CD14-positive monocyte (primary cell): ENCODE measurements around the gene MYO16. TPM values are rescaled to one million over a fixed set of nuclear protein-coding genes. Genes with fewer than 3 reads are reported as not detected.

Source experiments
- DNase-seq, 3 donors: peaks; one replicate each; pipeline ENCODE4 v3.0.0-alpha.2; 2011 to 2022
- H2AFZ ChIP-seq: 2 replicates; pipeline ENCODE4 v1.6.0; 2012; ENCODE audit warnings: mild to moderate bottlenecking, low read depth, low read length, inconsistent platforms; ENCODE audit not compliant: insufficient read depth, poor library complexity, severe bottlenecking
- H3K27ac ChIP-seq, 2 donors: 1 replicate in 1 of 2; 2 replicates in 1 of 2; pipeline ENCODE4 v1.5.1; 2012 to 2013; ENCODE audit warnings: low read length in 2 of 2, control low read depth in 1 of 2, inconsistent platforms in 1 of 2, low read depth in 1 of 2, mild to moderate bottlenecking in 1 of 2
- H3K27me3 ChIP-seq, 2 donors: one replicate each; pipeline versions ENCODE4 v1.6.0 to v1.6.1; 2011 to 2013; ENCODE audit warnings: low read length in 2 of 2; ENCODE audit not compliant: control insufficient read depth in 2 of 2, insufficient read depth in 2 of 2
- H3K36me3 ChIP-seq, 2 donors: replicated peaks in 1 of 2; 1 replicate in 1 of 2; 2 replicates in 1 of 2; pipeline versions ENCODE4 v1.5.1 to v1.6.1; 2012 to 2013; ENCODE audit warnings: low read length in 2 of 2, control low read depth in 1 of 2, inconsistent platforms in 1 of 2, mild to moderate bottlenecking in 1 of 2; ENCODE audit not compliant: insufficient read depth in 2 of 2, control insufficient read depth in 1 of 2
- H3K4me1 ChIP-seq, 2 donors: 1 replicate in 1 of 2; 2 replicates in 1 of 2; pipeline versions ENCODE4 v1.5.1 to v1.6.1; 2012 to 2013; ENCODE audit warnings: low read length in 2 of 2, control low read depth in 1 of 2, inconsistent platforms in 1 of 2, mild to moderate bottlenecking in 1 of 2, moderate library complexity in 1 of 2; ENCODE audit not compliant: insufficient read depth in 2 of 2, control insufficient read depth in 1 of 2
- H3K4me2 ChIP-seq: replicated peaks from 2 replicates; pipeline ENCODE3; 2012; ENCODE audit warnings: low read length, moderate library complexity, mild to moderate bottlenecking; ENCODE audit not compliant: poor library complexity, severe bottlenecking; ENCODE audit errors: extremely low read depth
- H3K4me3 ChIP-seq, 3 experiments: fragments of 200-600 bp in 1 of 3; sonication (generic) in 1 of 3; replicated peaks in 1 of 3; 1 replicate in 2 of 3; 2 replicates in 1 of 3; pipeline ENCODE4 v1.5.1; 2011 to 2013; ENCODE audit warnings: low read length in 3 of 3, mild to moderate bottlenecking in 3 of 3, control low read depth in 2 of 3, low read depth in 2 of 3, inconsistent platforms in 1 of 3, moderate library complexity in 1 of 3
- H3K79me2 ChIP-seq: 2 replicates; pipeline ENCODE4 v1.6.0; 2012; ENCODE audit warnings: mild to moderate bottlenecking, control low read depth, inconsistent platforms, low read length, moderate library complexity; ENCODE audit not compliant: insufficient read depth
- H3K9ac ChIP-seq: 2 replicates; pipeline ENCODE4 v1.6.0; 2017; ENCODE audit warnings: low read length, mild to moderate bottlenecking; ENCODE audit not compliant: insufficient read depth, poor library complexity, severe bottlenecking
- H3K9me3 ChIP-seq, 2 donors: replicated peaks in 1 of 2; 1 replicate in 1 of 2; 2 replicates in 1 of 2; pipeline versions ENCODE4 v1.5.1 to v1.6.1; 2012 to 2013; ENCODE audit warnings: low read length in 2 of 2, control low read depth in 1 of 2; ENCODE audit not compliant: control insufficient read depth in 1 of 2, insufficient read depth in 1 of 2
- H4K20me1 ChIP-seq: 2 replicates; pipeline ENCODE4 v1.6.0; 2012; ENCODE audit warnings: mild to moderate bottlenecking, low read length, control low read depth, moderate library complexity; ENCODE audit not compliant: insufficient read depth
- H3K27ac Mint-ChIP-seq, 7 donors: one replicate each; pipeline ENCODE4 v1.8.0; 2020; ENCODE audit warnings: mild to moderate bottlenecking in 7 of 7, mixed read lengths in 7 of 7, moderate library complexity in 6 of 7, inconsistent platforms in 2 of 7
- H3K27me3 Mint-ChIP-seq, 3 donors: one replicate each; pipeline ENCODE4 v1.8.0; 2021 to 2022; ENCODE audit warnings: low read depth in 3 of 3, mild to moderate bottlenecking in 3 of 3, mixed read lengths in 3 of 3, moderate library complexity in 3 of 3, inconsistent platforms in 1 of 3
- H3K36me3 Mint-ChIP-seq, 2 donors: one replicate each; pipeline ENCODE4 v1.8.0; 2020; ENCODE audit warnings: mixed read lengths in 2 of 2, inconsistent platforms in 1 of 2, mild to moderate bottlenecking in 1 of 2
- H3K4me1 Mint-ChIP-seq: one replicate; pipeline ENCODE4 v1.8.0; 2020; ENCODE audit warnings: mild to moderate bottlenecking, mixed read lengths
- H3K4me3 Mint-ChIP-seq, 2 donors: one replicate each; pipeline ENCODE4 v1.8.0; 2020; ENCODE audit warnings: mild to moderate bottlenecking in 2 of 2, mixed read lengths in 2 of 2, moderate library complexity in 1 of 2
- H3K9me3 Mint-ChIP-seq, 7 donors: one replicate each; pipeline ENCODE4 v1.8.0; 2020 to 2022; ENCODE audit warnings: mixed read lengths in 7 of 7, mild to moderate bottlenecking in 6 of 7, moderate library complexity in 6 of 7, inconsistent platforms in 2 of 7
- CTCF ChIP-seq: fragments of 200-600 bp; IDR thresholded peaks from one replicate; pipeline ENCODE4 v1.8.0; 2022; ENCODE audit warnings: antibody characterized with exemption, mild to moderate bottlenecking
- WGBS: methylation state at CpG from one replicate; pipeline ENCODE4 v1.1.5; 2013; ENCODE audit warnings: missing lambda C conversion rate; ENCODE audit not compliant: insufficient coverage; 5-methylcytosine and 5-hydroxymethylcytosine counted together
- intact Hi-C, 2 donors: fragments of 100-400 bp; cut with micrococcal nuclease; formaldehyde crosslinking; loops; one replicate each; pipeline versions ENCODE4 v1.15.0 to v1.15.1; 2023
- polyA plus RNA-seq, 3 donors: library from polyadenylated mRNA; depleted of rRNA in 1 of 3; unstranded in 2 of 3; stranded (reverse) in 1 of 3; fragments of 300-500 nt in 2 of 3; fragments of >200 nt in 1 of 3; fragmentation: Illumina TruSeq in 2 of 3; gene quantifications; 1 replicate in 2 of 3; 2 replicates in 1 of 3; pipeline ENCODE4 v1.2.3, GENCODE V29; 2012 to 2021

Gene MYO16
- polyA plus RNA-seq, 3 donors = not detected

GRCh38 chr13:108816375-108816774 lies 187.0 kb downstream of the MYO16 start:
- no peak for DNase-seq
- Histone ChIP-seq H3K27me3 (no peaks in the 10 kb centered on the region), H3K9me3 (no peaks in the 10 kb centered on the region), H3K27ac (no peak overlapping the region), H3K9ac (no peak overlapping the region), H2AFZ (no peak overlapping the region), H3K4me1 (no peaks in the 10 kb centered on the region), H3K4me3 (no peak overlapping the region), H4K20me1 (no peaks in the 10 kb centered on the region), H3K36me3 (no peaks in the 10 kb centered on the region), H3K4me2 (no peak overlapping the region), H3K79me2 (no peaks in the 10 kb centered on the region)
- Mint-ChIP-seq H3K36me3 (no peaks in the 10 kb centered on the region), H3K27me3 (peaks cover 0 to 3% (median 0%) of the 10 kb centered on the region in 3 donors), H3K4me3 (no peak overlapping the region), H3K9me3 (peaks cover 0 to 2% (median 0%) of the 10 kb centered on the region in 7 donors), H3K27ac (no peak overlapping the region), H3K4me1 (no peaks in the 10 kb centered on the region)
- TF ChIP-seq CTCF = no peak
- intact Hi-C loops = no loop called here
- 100% methylated on average over 2 of the region's 8 CpGs for WGBS

DNA sequence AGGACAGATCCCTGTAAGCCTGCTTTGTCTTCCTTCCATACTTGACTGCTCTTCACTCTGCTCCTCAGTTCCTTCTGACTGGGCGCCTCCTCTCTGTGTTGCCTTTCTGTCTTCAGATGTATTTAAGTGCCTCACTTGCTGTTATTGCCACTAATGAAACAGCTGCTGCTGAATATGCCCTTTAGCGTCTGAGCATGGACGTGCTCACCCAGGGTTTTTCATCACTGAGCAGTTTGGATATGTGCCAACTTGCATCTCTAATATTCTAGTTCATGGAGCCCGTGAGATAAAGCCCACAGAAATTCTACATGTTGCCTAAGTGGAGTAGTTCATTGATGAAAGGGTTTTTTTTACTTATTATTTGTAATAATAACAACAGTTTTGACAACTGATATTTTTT lies 198.2 kb downstream of the MYO16 start:
- no peak for DNase-seq
- H4K20me1 ChIP-seq = no peaks in the 10 kb centered on the region
- Mint-ChIP-seq H3K27me3 (no peaks in the 10 kb centered on the region), H3K4me3 (no peak overlapping the region), H3K27ac (no peak overlapping the region), H3K4me1 (no peaks in the 10 kb centered on the region), H3K9me3 (peaks cover 5 to 18% (median 9%) of the 10 kb centered on the region in 7 donors), H3K36me3 (no peaks in the 10 kb centered on the region)
- no peaks in the 10 kb centered on the region for H3K4me1 ChIP-seq
- intact Hi-C loops = no loop called here
- H3K79me2 ChIP-seq = no peaks in the 10 kb centered on the region
- no peaks in the 10 kb centered on the region for H3K36me3 ChIP-seq
- H3K9ac ChIP-seq = no peak overlapping the region
- no peak overlapping the region for H3K4me3 ChIP-seq
- H3K27me3 ChIP-seq = no peaks in the 10 kb centered on the region
- 100% methylated on average over 1 of the region's 4 CpGs for WGBS
- no peak overlapping the region for H2AFZ ChIP-seq
- no peak for TF ChIP-seq CTCF
- no peak overlapping the region for H3K4me2 ChIP-seq
- no peak overlapping the region for H3K27ac ChIP-seq
- H3K9me3 ChIP-seq = peaks cover 15 to 22% of the 10 kb centered on the region in 2 donors
